ENCODE results near the gene FRMD4B.

GRCh38 chr3:69179740-69180372 lies 206.0 kb downstream of the FRMD4B start:
- TF ChIP-seq POLR2A (IDR thresholded peaks at IDR 0.05; ENCODE audit: low read length) (no peak), GATA1 (IDR thresholded peaks at IDR 0.05; ENCODE audit: low read depth, low read length) (no peak)

Data from erythroblast (primary cell).